Measurements from ENCODE around the gene DCLK2. TPM values are rescaled to one million over a fixed set of nuclear protein-coding genes. Genes with fewer than 3 reads are reported as not detected.
A peak's percentile ranks its signal among the peaks of the same experiment; 100 is the strongest.

DCLK2 gene
- total RNA-seq: 14.0 TPM

DNA sequence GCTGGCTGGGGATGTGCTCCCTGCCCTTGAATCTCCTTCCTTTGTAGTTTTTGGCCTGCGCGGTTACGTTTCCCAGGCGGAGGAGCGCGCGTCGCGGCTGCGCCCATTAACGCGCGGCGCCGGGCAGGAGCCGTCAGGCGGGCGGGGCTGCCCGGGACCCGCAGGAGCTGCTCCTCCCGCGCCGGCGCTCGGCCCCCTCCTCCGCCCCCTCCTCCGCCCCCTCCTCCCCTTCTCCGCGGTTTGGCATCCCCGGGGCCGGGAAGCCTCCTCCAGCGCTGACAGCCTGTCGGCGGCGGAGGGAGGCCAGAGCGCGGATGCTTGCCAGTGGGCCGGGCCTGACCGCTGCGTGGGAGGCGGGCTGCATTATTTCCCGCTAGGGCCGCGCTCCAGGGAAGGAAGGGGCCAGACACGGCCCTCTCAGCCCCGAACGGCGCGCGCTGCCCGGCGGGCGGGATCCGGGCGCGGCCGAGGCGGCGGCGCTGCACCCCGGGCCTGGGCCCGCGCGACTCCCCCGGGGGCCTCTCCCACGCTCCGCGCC is at the start of gene DCLK2:
Gene DCLK2 (plus strand): TSS at position 405 of the 538 bp plus-strand sequence. CDS start 583 bp downstream, outside the sequence.
- DNase-seq (ENCODE audit: low spot score): peak; percentile 79

DNA sequence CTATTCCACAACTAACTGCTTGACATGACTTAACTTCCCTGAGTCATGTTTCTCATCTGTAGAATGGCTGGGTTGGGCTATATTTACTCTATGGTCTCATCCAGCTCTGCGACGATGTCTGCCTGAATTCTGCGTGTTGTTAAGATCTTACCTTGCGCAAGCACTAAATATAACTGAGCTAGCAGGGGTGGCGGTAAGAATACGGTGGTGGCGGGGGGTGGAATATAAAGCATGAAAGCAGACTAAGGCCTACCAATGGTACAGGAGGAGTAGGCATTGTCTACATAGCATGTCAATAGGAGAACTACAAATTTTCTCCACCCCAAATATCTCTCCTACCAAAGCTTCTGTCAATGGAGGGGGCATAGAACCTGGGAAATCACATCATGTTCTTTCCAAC is 45.7 kb upstream of the DCLK2 start:
- DNase-seq (ENCODE audit: low spot score): no peak

DNA sequence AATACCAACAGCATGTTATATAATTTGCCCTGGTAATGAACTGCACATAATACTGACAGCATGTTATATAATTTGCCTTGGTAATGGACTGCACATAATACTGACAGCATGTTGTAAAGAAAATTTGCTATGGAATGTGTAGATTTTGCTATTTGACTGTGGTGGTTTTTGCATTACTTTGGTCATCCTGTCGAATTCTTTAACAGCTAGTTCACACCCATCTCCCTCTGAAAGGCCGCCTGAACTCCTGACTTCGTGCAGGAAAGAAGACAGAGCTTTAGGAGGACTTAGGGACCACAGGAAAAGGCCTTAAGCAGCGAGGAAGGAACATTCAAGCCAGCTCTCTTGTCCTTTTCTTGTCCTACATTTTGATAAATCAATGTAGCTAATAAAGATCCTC is 45.2 kb upstream of the DCLK2 start:
- DNase-seq (ENCODE audit: low spot score): no peak

DNA sequence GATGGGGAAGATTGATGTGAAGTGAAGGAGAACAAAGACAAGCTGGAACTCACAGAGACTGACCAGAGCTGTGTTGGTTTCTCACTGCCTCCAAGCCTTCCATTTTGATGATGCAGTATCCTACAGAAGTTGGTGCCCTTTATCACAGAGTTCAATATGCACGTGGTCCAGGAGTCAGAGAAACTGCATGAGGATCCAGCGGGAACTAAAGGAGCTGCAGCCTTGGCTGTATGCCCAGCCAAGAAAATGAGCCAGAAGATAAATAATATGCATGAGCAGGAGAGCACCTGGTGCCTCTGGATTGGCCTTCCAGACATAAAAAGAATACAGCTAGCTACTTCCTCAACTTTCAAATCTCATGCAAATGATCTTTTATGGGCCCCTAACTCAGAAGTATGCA is 44.3 kb upstream of the DCLK2 start:
- peak; percentile 36 for DNase-seq (ENCODE audit: low spot score)

DNA sequence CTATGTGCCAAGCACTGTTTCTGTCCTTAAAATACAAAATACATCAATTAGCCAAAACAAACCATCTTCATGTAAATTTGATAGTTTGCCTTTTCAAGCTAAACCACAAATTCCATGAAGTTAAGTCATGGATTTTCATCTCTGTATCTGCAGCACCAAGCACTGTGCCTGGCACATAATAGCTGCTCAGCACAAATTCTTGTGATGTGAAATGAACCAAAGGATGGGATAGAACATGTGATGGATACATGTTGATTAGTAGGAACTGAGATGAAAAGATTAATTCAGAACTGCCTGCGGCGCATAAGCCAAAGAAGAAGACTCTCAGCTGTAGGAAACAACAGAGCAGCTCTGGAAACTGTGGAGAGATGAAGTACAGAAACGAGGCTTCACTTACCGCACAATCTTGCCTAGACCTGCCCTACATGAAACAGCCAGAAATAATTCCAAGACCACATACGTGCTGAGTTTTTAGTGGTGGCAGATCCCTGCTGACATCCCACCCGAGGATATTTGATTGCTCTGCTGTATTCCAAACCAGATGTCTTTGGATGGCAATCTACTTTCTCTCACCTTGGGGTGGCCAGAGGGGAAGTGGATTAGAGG is 40.9 kb upstream of the DCLK2 start:
- no peak for DNase-seq (ENCODE audit: low spot score)

DNA sequence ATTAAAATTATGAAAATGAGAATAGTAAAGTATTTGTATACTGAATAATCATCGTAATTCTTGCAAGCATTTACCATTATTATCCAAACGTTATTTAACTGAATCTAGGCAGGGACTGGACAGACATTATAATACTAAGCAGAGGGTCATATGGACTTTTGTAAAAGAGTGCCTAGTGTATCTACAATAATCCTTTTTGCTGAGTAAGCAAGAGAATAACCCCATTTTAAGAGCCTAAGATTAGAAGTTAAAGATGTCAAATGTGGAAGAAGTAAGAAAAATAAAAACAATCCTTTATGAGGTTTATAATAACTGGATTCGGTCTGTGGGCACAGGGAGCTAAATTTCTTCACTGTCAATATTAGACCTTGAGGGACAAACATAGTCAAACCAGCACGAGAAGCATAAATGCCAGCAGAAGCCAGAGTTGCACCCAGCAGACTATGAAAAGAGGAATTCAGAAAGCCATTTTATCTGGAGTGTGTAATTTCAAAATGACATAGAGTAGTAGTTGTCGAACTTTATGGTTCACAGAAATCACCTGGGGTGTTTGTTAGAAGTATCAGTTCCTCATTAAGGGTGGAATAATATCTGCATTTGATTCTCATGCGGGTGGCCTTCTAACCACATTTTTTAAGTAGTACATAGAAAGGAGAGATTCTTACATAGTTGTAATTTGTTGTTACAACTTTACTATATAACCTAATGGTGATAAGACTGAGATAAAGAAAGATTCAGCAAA is 39.7 kb upstream of the DCLK2 start:
- DNase-seq (ENCODE audit: low spot score): no peak

DNA sequence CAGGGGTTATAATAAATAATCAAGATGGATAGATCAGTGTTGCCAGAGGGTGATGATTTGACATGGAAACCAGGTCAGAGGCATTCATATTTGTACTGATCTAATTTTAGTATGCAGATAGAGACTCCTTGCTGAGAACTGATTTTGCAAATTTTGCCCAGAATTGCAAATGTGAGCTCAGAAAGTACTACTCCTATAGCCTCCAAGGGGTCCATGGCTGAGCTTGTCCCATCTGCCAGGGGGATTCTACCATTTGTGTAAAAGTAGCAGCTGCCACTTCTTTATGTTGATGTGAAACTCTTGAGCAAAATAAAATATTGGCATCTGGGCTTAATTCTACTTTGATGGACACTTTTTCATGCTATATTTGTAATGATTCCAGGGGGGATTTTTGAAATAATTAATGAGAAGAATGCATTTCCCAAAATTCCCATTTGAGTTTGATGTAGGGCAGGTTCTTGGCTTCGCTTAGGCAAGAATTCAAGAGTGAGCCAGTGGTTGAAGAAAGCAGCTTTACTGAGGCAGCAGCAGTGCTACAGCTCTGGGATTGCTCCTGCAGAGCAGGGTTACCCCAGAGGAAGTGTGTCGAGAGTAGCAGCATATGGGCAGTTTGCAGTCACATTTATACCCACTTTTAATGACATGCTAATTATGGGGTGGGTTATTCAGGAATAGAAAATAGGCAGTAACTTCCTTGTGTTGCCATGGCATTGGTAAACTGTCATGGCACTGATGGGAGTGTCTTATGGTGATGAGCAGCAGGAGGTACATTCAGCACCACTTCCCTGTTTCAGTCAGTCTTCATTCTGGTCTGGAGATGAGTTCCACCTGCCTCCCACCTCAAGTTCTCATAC is 38.7 kb upstream of the DCLK2 start:
- no peak for DNase-seq (ENCODE audit: low spot score)

DNA sequence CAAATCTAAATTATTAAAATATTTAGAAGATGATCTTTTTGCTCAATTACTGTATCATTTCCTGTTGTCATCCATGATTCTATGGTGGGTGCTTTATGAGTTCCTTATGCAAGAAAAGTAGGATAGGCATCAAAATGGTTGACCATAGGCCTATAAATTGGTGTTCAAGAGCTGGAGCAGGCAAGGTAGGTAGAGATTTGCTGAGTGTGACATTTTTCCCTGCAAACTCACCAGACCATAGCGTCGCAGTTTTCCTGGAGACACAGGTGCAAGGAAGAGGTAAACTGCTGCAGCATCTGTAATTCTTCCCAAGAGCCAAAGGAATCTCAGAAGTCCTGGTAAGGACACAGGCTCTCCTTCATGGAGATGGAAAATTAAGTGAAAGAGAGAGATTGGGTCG is 33.7 kb upstream of the DCLK2 start:
- no peak for DNase-seq (ENCODE audit: low spot score)

DNA sequence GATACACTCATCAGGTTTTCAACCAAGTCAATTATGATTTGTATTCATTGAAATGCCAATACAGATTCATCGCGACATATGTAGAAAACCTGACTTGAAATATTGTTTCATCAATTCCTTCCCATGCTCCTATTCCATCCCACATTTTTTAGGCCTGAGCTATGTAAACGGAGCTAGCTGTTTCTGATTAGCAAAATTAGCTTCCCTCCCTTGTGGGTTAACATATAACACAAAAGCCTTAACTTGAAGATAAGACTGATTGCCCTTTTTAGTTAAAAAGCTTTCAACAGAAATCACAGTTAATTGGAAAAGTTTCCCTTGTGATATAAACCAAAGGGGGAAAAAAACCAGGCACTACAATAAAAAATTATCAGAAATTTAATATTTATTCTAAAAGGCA is 32.8 kb upstream of the DCLK2 start:
- DNase-seq (ENCODE audit: low spot score): no peak

DNA sequence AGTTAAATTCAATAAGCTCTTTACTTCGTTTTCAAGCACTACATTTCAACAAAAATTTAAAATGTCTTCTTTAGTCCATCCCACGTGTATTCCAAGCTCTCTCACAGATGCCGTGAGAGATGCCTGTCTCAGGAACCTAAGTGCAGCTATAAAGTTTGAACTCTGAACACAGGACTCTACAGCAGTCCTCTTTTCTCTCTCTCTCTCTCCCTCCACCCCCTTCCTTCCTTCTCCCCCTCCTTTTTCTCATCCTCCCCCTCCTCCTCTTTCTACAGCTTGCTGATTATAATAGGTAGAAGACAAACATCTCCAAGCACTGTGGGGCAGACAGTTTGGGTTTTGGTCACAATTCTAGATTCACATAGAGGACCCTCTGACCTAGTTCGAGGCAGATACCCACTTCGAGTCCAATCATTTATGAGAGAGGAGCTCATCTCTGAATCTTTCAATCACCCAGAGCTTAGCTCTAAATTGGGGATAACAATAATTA is 31.5 kb upstream of the DCLK2 start:
- DNase-seq (ENCODE audit: low spot score): no peak

DNA sequence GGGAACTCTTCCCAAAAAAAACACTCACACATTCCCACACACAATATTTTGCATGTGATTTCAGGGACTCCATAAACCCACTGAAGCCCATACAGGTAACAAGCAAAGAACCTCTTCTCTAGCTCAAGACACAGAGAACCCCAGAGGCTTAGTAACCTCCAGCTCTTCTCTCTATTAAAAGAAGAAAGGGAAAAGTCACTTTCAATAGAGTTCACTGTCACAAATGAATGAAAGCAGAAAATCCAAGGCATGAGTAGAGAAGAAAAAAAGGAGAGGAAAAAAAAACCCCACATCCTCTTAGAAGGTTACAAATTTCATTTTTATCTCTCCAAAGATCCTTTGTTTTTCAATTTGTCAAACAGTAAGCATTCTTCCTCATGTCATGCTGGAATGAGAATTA is 30.7 kb upstream of the DCLK2 start:
- DNase-seq (ENCODE audit: low spot score): no peak

DNA sequence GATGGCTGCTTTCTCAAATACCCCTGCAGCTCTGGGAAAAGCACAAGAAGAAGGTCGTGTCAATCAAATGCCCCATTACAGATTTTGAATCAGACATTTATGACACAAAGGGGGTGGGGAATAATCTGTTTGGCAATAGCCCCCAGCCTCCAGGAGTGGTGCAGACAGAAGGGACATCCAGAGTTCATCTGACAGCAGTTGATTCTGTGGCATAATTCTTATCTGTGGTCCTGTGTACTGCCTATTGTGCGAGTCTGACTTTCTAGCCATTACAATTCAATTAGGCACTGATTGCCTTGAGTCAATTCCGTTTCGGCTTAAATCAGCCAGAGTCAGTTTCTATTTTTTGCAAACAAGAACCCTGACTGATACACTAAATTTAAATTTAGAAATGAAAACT is 28.6 kb upstream of the DCLK2 start:
- no peak for DNase-seq (ENCODE audit: low spot score)

DNA sequence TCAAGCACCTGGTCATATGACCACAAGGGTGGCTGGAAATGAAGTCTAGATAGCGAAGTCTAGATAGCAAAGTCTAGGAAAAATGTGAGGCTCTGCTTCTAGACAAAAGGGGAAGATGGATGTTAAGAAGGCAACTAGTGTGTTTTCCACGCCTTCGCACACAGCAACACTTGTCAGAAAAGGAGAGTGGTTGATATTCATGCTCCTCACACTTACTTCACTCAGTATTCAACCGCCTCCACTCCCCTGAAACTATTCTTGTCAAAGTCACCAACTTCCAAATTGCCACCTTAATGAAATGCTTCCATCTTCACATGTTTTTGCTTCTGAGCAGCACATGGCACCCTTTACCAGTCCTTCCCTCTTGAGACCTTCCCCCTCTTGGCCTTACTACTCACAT is 27.7 kb upstream of the DCLK2 start:
- DNase-seq (ENCODE audit: low spot score): no peak

DNA sequence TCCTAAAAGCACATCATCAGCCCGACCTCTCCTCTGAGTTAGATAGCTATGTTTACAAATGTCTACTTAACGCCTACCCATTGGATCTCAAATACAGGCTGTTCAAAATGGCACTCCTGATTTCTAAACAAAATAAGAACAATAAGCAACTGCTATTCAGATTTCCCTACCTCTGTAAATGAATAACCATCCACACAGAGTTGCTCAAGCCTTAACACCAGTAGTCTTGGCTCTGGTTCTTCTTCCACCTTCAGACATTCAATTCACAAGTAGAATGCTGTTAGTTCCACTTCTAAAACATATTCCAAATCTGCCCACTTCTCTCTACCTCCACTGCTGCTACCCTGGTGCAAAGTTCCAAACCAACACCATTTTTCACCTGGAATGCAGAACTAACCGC is 27.1 kb upstream of the DCLK2 start:
- no peak for DNase-seq (ENCODE audit: low spot score)

DNA sequence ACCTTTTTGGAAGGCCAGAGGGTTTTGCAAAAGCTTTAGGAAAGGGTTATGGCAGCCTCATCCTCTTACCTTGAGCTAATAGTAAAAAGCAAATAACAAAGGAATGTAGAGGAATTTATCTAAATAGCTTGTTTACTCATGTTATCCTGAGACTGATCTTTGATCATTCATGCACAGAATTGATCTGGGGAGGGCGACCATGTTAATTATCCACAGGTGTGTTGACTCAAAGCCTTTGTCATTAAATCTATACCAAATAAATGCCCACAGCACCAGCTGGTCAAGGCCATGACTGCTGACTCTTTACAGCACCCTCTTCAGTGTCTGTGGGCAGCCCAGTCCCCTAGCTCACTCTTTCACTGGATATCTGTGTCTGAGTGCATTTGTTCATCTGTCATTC is 22.8 kb upstream of the DCLK2 start:
- no peak for DNase-seq (ENCODE audit: low spot score)

DNA sequence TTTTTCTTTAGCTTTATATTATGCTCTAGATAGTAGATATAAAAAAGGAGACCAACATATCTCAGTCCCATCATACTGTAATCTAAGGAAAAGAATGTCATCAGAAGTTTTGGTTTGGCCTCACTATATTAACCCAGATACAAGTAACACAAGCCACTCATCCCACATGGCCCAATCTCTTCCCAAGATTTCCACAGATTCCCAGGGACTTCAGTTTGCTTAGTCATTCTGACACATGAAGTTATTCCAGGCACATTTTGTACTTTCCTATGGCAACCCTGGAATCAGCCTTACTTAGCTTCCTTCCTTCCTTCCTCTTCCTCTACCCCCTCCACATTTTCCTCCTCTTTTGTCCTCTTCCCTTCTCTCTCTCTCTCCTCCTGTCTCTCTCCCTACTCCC is 21.7 kb upstream of the DCLK2 start:
- no peak for DNase-seq (ENCODE audit: low spot score)

DNA sequence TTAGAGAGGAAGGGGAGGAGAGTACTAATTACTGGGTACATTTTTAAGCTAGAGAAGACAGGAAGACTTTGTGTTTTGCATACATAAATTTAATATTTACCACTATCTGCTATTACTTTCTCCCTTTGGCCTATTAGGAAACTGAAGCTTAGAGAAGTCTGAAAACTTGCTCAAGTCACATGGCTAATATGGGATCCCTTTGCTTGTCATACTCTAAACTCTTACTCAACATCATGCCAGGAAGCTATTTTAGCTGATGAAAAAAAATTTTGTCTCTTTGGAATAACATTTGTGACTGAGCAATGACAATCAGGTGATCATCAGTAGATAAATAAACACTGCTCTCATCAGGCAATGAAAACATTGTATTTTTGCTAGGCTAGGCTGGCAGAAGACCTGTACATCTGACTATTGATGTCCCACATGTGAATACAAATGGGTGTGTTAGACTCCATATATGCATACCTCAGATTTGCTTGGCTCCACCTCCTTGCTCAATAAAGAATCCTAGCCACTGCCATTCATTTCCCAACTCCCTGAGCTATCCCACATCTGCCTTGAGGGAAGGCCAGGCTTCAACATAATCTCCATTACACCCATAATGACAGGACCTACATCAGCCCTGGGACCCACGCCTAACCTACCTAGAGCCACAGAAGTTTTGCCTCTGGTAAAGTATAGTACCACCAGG is 17.0 kb upstream of the DCLK2 start:
- DNase-seq (ENCODE audit: low spot score): no peak

DNA sequence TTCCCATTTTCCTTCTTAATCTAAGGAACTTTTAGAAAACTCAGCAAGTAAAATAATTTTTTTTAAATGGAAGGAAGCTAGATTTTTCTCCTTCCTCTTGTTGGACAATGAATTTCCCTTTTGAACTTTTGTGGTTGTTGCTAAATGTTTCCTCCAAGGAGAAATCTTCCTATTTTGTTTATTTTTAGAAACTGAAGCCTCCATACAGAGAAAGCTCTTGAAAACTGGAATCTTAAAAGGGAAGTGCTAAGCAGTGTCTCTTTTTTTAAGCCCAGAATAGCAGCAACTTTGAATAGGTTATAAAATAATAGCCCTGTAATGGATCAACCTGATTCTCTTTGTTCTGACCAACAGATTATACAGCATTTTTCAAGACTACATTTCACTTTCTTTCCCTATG is 15.1 kb upstream of the DCLK2 start:
- DNase-seq (ENCODE audit: low spot score): no peak

DNA sequence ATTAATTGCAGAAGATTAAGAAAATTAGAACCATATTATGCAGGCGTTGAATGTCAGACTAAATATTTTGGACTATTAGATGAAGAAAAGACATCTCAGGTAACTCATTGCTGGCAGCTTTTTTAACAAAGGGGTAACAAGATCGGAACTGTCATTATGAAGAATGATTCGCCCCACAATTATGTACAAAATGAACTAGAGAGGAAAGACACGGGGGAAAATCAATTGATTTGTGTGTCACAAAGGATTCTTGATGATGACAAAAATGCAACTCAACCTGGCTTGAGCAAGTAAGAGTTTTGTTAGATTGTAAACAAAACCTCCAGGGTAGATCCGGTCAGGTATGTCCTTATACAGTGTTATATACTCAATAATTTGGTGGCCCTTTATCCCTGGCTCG is 12.5 kb upstream of the DCLK2 start:
- no peak for DNase-seq (ENCODE audit: low spot score)

DNA sequence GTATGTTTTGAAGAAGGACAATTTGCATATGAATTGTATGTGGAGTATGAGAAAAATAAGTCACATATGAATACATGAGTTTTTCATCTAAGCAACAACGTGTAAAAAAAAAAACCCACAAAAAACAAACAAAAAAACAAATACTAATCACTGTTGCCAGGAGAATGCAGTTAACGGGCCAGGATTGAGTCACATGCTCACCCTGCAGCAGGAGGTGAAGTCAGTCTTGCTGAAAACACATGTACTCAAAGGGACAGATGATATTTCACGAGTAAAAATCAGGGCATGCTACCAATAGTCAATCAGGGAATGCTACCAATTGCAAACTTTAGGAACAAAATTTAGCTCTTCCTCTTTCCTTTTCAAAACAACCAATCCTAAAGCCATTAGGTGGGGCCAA is 10.4 kb upstream of the DCLK2 start:
- DNase-seq (ENCODE audit: low spot score): no peak

DNA sequence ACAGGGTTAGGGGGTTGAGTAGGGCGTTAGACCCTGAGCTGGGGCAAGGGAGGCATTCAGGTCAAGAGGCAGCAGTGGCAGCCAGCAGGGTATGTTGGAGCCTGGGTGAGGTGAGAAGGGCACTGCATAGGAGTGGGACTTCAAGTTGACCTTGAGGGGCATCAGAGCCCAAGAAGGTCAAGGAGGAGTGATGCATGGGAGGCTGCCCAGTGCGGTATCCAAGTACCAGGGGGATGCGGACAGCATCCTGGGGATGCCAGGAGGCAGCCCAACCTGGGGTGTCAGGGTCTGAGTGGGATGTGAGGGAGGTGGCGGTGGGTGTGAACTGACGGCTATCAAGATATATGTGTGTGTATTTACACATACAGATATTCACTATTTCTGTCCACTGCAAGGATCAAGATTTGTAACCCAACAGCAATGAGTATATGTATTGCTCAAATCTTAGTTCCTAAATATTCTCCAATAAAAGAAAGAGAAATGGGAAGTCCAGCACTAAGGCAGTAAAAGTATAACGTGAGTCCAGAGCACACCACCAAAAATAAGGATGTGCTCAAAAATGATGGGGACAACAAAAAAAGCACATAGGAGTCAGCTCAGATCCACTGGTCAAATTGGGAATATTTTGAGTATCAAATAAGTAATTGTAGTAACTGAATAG is 9.8 kb upstream of the DCLK2 start:
- DNase-seq (ENCODE audit: low spot score): no peak
